ENCODE results near the gene NLRP6. TPM values are rescaled to one million over a fixed set of nuclear protein-coding genes. Genes with fewer than 3 reads are reported as not detected.

The NLRP6 gene
- total RNA-seq, 2 experiments from 2014 or later, result 14.4 to 14.7 TPM

DNA sequence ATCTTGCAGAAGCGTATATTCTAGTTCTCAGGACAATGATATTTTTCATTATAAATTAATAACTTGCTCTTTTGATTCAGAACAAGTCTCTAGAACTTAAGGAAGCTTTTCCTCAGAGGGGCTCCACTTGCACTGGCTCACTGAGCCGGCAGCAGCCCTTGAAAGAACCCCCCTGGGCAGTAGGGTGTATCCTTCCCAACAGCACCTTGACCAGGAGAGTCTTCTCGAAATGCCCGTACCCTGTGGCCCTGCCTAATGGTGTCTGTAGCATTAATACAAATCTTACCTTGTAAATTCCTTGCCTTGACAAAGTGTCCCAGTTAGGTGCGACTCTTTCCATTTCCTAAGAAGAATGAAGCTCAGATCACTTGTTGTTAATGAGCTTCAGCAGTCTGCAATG, 27.9 kb upstream of the NLRP6 start:
- DNase-seq, result no peak
- Histone ChIP-seq H3K27me3 (ENCODE audit: control insufficient read depth in 1 of 2, insufficient read depth in 2 of 2, low read length in 2 of 2) (no peaks in the 10 kb centered on the region), H3K27ac (ENCODE audit: low read depth in 1 of 2, low read length in 2 of 2) (no peak overlapping the region), H3K9me3 (ENCODE audit: control insufficient read depth in 1 of 2, insufficient read depth in 1 of 2, low read length in 2 of 2) (no peaks in the 10 kb centered on the region), H3K4me1 (ENCODE audit: insufficient read depth, low read length) (peaks cover 7% of the 10 kb centered on the region), H3K4me3 (ENCODE audit: low read length) (no peak overlapping the region), H3K36me3 (ENCODE audit: insufficient read depth, low read length) (peaks cover 81% of the 10 kb centered on the region)
- intact Hi-C loops (cut with DNase I, micrococcal nuclease), result loop anchor here (1.0 to 5.0 kb wide), 9 partner anchors 19 to 202 kb away; partner anchors contain the start of genes BET1L (in 1 of the 2), PGGHG (in 1 of the 2), PTDSS2 (in 1 of the 2) and RIC8A (in 1 of the 2)
- ATAC-seq (ENCODE audit: poor library complexity), result peak; percentile 14
- Mint-ChIP-seq H3K4me1 (ENCODE audit: low read depth) (peaks cover 13% of the 10 kb centered on the region), H3K27ac (peak overlapping the region; percentile 76), H3K27me3 (no peaks in the 10 kb centered on the region), H3K4me3 (no peak overlapping the region), H3K36me3 (ENCODE audit: low read depth) (peaks cover 88% of the 10 kb centered on the region), H3K9me3 (no peaks in the 10 kb centered on the region)
- CTCF ChIA-PET, result interaction anchor here (0.6 to 3.5 kb wide), 33 partner anchors 9 to 269 kb away, joined by 3 to 31 read pairs (median 7); partner anchors contain the start of genes BET1L, IFITM2, PGGHG and PSMD13
- no peak for TF ChIP-seq CTCF (IDR thresholded peaks at IDR 0.05)
- POLR2A ChIA-PET, result interaction anchor here (0.8 to 3.6 kb wide), 17 partner anchors 8 to 200 kb away, joined by 3 to 51 read pairs (median 6); partner anchors contain the start of genes BET1L, IFITM5, NLRP6 and PGGHG

- H3K27ac ChIP-seq (ENCODE audit: low read depth in 1 of 2, low read length in 2 of 2), result no peak overlapping the region
- no peaks in the 10 kb centered on the region for H3K9me3 ChIP-seq (ENCODE audit: control insufficient read depth in 1 of 2, insufficient read depth in 1 of 2, low read length in 2 of 2)
- H3K4me1 ChIP-seq (ENCODE audit: insufficient read depth, low read length), result peaks cover 6% of the 10 kb centered on the region
- ATAC-seq (ENCODE audit: poor library complexity), result peak; percentile 100
- H3K36me3 Mint-ChIP-seq (ENCODE audit: low read depth), result peaks cover 83% of the 10 kb centered on the region
- intact Hi-C loops (cut with DNase I, micrococcal nuclease), result loop anchor here (1.0 to 5.0 kb wide), 9 partner anchors 18 to 201 kb away; partner anchors contain the start of genes BET1L (in 1 of the 2), PGGHG (in 1 of the 2), PTDSS2 (in 1 of the 2) and RIC8A (in 1 of the 2)
- TF ChIP-seq CTCF (IDR thresholded peaks at IDR 0.05), result peak; percentile 78
- CTCF ChIA-PET, result interaction anchor here (0.6 to 3.5 kb wide), 33 partner anchors 10 to 268 kb away, joined by 3 to 31 read pairs (median 7); partner anchors contain the start of genes BET1L, IFITM2, PGGHG and PSMD13
- no peaks in the 10 kb centered on the region for H3K27me3 ChIP-seq (ENCODE audit: control insufficient read depth in 1 of 2, insufficient read depth in 2 of 2, low read length in 2 of 2)
- H3K4me3 Mint-ChIP-seq, result peak overlapping the region; percentile 20
- peak; percentile 74 to 89 (median 82) for DNase-seq
- POLR2A ChIA-PET, result interaction anchor here (0.8 to 3.6 kb wide), 17 partner anchors 8 to 200 kb away, joined by 3 to 51 read pairs (median 6); partner anchors contain the start of genes BET1L, IFITM5, NLRP6 and PGGHG
- no peaks in the 10 kb centered on the region for H3K9me3 Mint-ChIP-seq
- H3K27me3 Mint-ChIP-seq, result no peaks in the 10 kb centered on the region
- H3K4me3 ChIP-seq (ENCODE audit: low read length), result no peak overlapping the region
- peaks cover 13% of the 10 kb centered on the region for H3K4me1 Mint-ChIP-seq (ENCODE audit: low read depth)
- H3K36me3 ChIP-seq (ENCODE audit: insufficient read depth, low read length), result peaks cover 76% of the 10 kb centered on the region
- peak overlapping the region; percentile 76 for H3K27ac Mint-ChIP-seq
Observed at GRCh38 chr11:250740-251299, 27.4 kb upstream of the NLRP6 start.

DNA sequence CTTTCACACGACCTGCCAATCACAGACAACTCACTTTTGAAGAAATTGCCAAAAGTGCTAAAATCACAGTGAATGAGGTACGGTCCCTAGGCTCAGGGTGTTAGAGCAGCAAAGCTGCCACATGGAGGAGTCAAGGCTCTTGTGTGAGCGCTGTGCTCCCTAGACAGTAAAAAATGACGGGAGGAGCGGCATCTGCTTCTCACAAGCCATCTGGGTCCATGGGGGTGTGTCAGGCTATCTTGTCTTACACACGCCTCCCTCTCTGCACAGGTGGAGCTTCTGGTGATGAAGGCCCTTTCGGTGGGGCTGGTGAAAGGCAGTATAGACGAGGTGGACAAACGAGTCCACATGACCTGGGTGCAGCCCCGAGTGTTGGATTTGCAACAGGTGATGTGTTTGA, 26.7 kb upstream of the NLRP6 start:
- Mint-ChIP-seq H3K4me3 (no peak overlapping the region), H3K4me1 (ENCODE audit: low read depth) (peaks cover 13% of the 10 kb centered on the region), H3K27me3 (no peaks in the 10 kb centered on the region), H3K36me3 (ENCODE audit: low read depth) (peaks cover 75% of the 10 kb centered on the region), H3K9me3 (no peaks in the 10 kb centered on the region), H3K27ac (peak overlapping the region; percentile 33)
- H3K4me3 ChIP-seq (ENCODE audit: low read length), result no peak overlapping the region
- ATAC-seq (ENCODE audit: poor library complexity) (no peak), DNase-seq (peak in 2 of 14 experiments; percentile 17 to 38)
- peaks cover 68% of the 10 kb centered on the region for H3K36me3 ChIP-seq (ENCODE audit: insufficient read depth, low read length)
- intact Hi-C loops (cut with DNase I, micrococcal nuclease), result loop anchor here (2.0 to 5.0 kb wide), 8 partner anchors 17 to 201 kb away; partner anchors contain the start of genes BET1L (in 1 of the 2), PGGHG (in 1 of the 2), PTDSS2 (in 1 of the 2) and RIC8A (in 1 of the 2)
- no peak overlapping the region for H3K27ac ChIP-seq (ENCODE audit: low read depth in 1 of 2, low read length in 2 of 2)
- no peaks in the 10 kb centered on the region for H3K9me3 ChIP-seq (ENCODE audit: control insufficient read depth in 1 of 2, insufficient read depth in 1 of 2, low read length in 2 of 2)
- ChIA-PET CTCF (interaction anchor here (1.2 to 3.5 kb wide), 20 partner anchors 14 to 199 kb away, joined by 3 to 31 read pairs (median 10); partner anchors contain the start of genes IFITM2, PGGHG, PSMD13 and PTDSS2), POLR2A (interaction anchor here (1.2 to 3.6 kb wide), 14 partner anchors 9 to 199 kb away, joined by 3 to 51 read pairs (median 8); partner anchors contain the start of genes BET1L, IFITM5, NLRP6 and PGGHG)
- peaks cover 6% of the 10 kb centered on the region for H3K4me1 ChIP-seq (ENCODE audit: insufficient read depth, low read length)
- no peaks in the 10 kb centered on the region for H3K27me3 ChIP-seq (ENCODE audit: control insufficient read depth in 1 of 2, insufficient read depth in 2 of 2, low read length in 2 of 2)
- TF ChIP-seq CTCF (IDR thresholded peaks at IDR 0.05), result no peak

All from CD4-positive, alpha-beta T cell (primary cell).